ENCODE measurements around the gene SBSN.

The SBSN gene

DNA sequence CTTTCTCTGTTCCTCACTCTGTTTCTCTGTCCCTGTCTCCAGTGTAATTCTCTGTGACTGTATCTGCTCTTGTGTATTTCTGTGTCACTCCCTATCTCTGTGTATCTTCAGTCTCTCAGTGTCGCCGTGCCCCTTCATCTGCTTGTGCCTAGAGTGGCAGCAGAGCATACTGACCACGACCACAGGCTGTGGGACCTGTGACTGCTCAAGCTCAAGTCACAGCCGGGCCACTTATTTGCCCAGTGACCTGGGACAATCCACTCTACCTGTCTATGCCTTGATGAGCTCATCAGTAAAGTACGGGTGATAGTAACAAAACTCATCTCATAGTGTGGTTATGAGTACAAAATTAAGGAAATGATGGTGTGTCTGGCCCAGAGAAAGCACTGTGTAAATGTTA lies 26.0 kb upstream of the SBSN start:
- H3F3A ChIP-seq (ENCODE audit: low read depth): no peaks in the 10 kb centered on the region
- no peak overlapping the region for H2AFZ ChIP-seq (ENCODE audit: low read length)
- TF ChIP-seq, protein P1, sequence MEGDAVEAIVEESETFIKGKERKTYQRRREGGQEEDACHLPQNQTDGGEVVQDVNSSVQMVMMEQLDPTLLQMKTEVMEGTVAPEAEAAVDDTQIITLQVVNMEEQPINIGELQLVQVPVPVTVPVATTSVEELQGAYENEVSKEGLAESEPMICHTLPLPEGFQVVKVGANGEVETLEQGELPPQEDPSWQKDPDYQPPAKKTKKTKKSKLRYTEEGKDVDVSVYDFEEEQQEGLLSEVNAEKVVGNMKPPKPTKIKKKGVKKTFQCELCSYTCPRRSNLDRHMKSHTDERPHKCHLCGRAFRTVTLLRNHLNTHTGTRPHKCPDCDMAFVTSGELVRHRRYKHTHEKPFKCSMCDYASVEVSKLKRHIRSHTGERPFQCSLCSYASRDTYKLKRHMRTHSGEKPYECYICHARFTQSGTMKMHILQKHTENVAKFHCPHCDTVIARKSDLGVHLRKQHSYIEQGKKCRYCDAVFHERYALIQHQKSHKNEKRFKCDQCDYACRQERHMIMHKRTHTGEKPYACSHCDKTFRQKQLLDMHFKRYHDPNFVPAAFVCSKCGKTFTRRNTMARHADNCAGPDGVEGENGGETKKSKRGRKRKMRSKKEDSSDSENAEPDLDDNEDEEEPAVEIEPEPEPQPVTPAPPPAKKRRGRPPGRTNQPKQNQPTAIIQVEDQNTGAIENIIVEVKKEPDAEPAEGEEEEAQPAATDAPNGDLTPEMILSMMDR (conservative IDR thresholded peaks at IDR 0.05; ENCODE audit: low read length): no peak
- TF ChIP-seq EZH2phosphoT487 (IDR thresholded peaks at IDR 0.05; ENCODE audit: borderline replicate concordance): no peak
- no peaks in the 10 kb centered on the region for H3K36me3 ChIP-seq (ENCODE audit: insufficient read depth, low read length)
- H4K20me1 ChIP-seq (ENCODE audit: insufficient read depth, low read length, poor library complexity, severe bottlenecking): no peaks in the 10 kb centered on the region
- no peaks in the 10 kb centered on the region for H3K4me1 ChIP-seq (ENCODE audit: insufficient read depth, low read length, poor library complexity, severe bottlenecking)
- no peak overlapping the region for H3K4me3 ChIP-seq (ENCODE audit: low read length, poor library complexity, severe bottlenecking)
- H3K9ac ChIP-seq (ENCODE audit: low read depth, low read length, poor library complexity, severe bottlenecking): no peak overlapping the region
- no peaks in the 10 kb centered on the region for H3K9me3 ChIP-seq (ENCODE audit: insufficient read depth, low read depth, low read length)
- no peaks in the 10 kb centered on the region for H3K9me2 ChIP-seq (replicated peaks; ENCODE audit: low read depth, low read length)
- H3K27me3 ChIP-seq (ENCODE audit: insufficient read depth, low read length, poor library complexity, severe bottlenecking): no peaks in the 10 kb centered on the region
- no peak overlapping the region for H3K4me2 ChIP-seq (ENCODE audit: low read depth, low read length, poor library complexity, severe bottlenecking)
- H3K79me2 ChIP-seq (ENCODE audit: insufficient read depth, low read length): no peaks in the 10 kb centered on the region

- Histone ChIP-seq H3K9ac (ENCODE audit: low read depth, low read length, poor library complexity, severe bottlenecking) (no peak overlapping the region), H3F3A (ENCODE audit: low read depth) (no peaks in the 10 kb centered on the region), H3K4me1 (ENCODE audit: insufficient read depth, low read length, poor library complexity, severe bottlenecking) (no peaks in the 10 kb centered on the region), H2AFZ (ENCODE audit: low read length) (no peak overlapping the region), H3K36me3 (ENCODE audit: insufficient read depth, low read length) (no peaks in the 10 kb centered on the region), H3K27me3 (ENCODE audit: insufficient read depth, low read length, poor library complexity, severe bottlenecking) (no peaks in the 10 kb centered on the region), H3K4me3 (ENCODE audit: low read length, poor library complexity, severe bottlenecking) (no peak overlapping the region), H3K4me2 (ENCODE audit: low read depth, low read length, poor library complexity, severe bottlenecking) (no peak overlapping the region), H4K20me1 (ENCODE audit: insufficient read depth, low read length, poor library complexity, severe bottlenecking) (no peaks in the 10 kb centered on the region), H3K9me3 (ENCODE audit: insufficient read depth, low read depth, low read length) (no peaks in the 10 kb centered on the region), H3K79me2 (ENCODE audit: insufficient read depth, low read length) (no peaks in the 10 kb centered on the region), H3K9me2 (replicated peaks; ENCODE audit: low read depth, low read length) (no peaks in the 10 kb centered on the region)
- no peak for TF ChIP-seq EZH2phosphoT487 (IDR thresholded peaks at IDR 0.05; ENCODE audit: borderline replicate concordance)
- TF ChIP-seq, protein P1 (conservative IDR thresholded peaks at IDR 0.05; ENCODE audit: low read length): no peak
Observed at GRCh38 chr19:35553385-35554000, 25.4 kb upstream of the SBSN start.

DNA sequence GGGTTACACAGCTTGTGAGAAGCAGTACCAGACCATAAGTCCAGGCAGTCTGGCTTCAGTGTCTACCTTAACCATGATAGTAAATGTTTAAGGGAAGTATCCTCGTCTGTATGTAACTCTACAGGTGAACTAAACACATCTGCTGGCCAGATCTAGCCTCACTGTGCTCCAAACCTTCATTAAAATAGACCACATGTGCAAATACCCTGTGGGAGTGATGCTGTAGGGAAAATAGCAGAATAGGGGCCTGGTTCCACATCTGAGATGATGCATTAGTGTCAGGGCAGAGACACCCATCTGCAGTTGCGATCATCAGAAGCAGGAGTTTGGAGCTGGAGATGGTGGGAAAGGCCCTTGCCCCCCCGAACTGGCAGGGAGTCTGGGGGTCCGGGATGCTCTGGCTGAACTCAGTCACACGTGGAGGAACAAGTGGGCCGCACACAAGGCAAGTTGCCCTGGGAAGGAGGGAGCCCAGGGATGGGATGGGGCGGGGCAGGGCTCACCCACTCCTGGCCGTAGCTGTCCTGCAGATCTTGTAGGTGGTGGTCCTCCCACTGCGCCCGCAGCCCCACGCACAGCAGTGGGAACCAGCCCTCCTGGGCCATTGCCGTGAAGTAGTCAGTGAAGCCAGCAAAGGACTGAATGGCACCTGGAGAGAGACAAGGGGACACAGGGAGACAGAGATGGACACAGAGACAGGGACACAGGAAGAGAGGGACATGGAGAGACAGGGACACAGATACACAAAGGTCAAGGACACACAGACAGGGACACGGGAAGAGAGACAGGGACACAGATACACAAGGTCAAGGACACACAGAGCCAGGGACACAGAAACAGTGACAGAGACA lies 24.6 kb upstream of the SBSN start:
- no peaks in the 10 kb centered on the region for H3K9me2 ChIP-seq (replicated peaks; ENCODE audit: low read depth, low read length)
- H3K9ac ChIP-seq (ENCODE audit: low read depth, low read length, poor library complexity, severe bottlenecking): no peak overlapping the region

More for the DNA sequence above, 24.6 kb upstream of the SBSN start:
- H3F3A ChIP-seq (ENCODE audit: low read depth): no peaks in the 10 kb centered on the region
- no peaks in the 10 kb centered on the region for H4K20me1 ChIP-seq (ENCODE audit: insufficient read depth, low read length, poor library complexity, severe bottlenecking)
- H3K36me3 ChIP-seq (ENCODE audit: insufficient read depth, low read length): no peaks in the 10 kb centered on the region
- H3K4me1 ChIP-seq (ENCODE audit: insufficient read depth, low read length, poor library complexity, severe bottlenecking): no peaks in the 10 kb centered on the region
- H3K9me3 ChIP-seq (ENCODE audit: insufficient read depth, low read depth, low read length): no peaks in the 10 kb centered on the region
- H3K4me2 ChIP-seq (ENCODE audit: low read depth, low read length, poor library complexity, severe bottlenecking): no peak overlapping the region
- no peak overlapping the region for H3K4me3 ChIP-seq (ENCODE audit: low read length, poor library complexity, severe bottlenecking)
- H3K27me3 ChIP-seq (ENCODE audit: insufficient read depth, low read length, poor library complexity, severe bottlenecking): no peaks in the 10 kb centered on the region
- no peaks in the 10 kb centered on the region for H3K79me2 ChIP-seq (ENCODE audit: insufficient read depth, low read length)
- no peak for TF ChIP-seq EZH2phosphoT487 (IDR thresholded peaks at IDR 0.05; ENCODE audit: borderline replicate concordance)
- TF ChIP-seq, protein P1 (conservative IDR thresholded peaks at IDR 0.05; ENCODE audit: low read length): no peak
- no peak overlapping the region for H2AFZ ChIP-seq (ENCODE audit: low read length)

Measured in Loucy (cell line).